ENCODE data around the gene FOS.

FOS gene

DNA sequence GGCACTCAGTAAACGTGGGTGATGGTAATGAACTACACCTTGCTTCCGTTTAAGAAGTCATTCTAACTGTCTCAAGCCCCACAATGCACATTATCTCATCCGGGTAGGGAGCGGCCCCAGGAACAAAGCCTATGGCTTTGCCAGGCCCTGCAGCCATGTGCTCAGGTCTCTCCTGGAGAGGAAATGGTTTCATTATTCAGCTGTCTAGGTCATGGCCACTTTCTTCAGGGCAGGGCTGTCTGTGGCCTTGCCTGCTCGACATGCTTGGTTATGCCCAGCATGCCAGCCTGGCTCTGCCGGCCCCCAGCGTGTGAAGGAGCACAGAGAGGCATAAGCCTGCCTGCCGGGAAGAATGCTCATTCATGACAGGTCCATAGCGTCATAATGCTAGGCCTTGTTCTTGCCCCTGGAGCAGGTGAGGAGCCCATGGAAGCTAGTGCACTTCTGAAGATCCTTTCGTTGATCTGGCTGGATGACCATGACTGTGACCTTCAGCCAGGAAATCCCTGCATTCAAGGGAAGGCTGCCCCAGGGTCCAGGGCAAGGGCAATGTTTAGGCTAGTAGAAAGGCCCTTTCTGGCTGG, 26.3 kb upstream of the FOS start:
- DNase-seq, result no peak

DNA sequence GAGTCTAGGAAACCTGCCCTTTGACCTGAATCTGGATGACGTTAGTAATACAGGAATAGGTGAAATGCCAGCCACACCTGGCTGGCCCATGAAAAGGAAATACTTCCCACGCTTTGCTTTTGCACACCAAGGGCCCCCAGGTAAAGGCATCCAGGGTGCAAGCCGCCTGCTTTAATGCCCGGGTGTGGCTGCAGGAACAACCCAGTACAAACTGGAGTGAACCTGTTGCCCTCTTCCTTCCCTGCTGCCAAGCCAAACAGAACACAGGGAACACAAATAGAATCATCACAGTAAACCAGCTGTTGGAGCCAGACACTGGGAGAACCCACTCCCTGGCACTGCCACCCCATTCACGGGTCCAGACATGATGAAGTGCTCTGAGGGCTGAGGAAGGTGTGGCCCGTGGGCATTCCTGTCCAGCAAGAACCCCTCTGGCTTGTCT, 24.2 kb upstream of the FOS start:
- no peak for DNase-seq

- DNase-seq, result no peak
These were observed 23.6 kb upstream of the FOS start for GRCh38 chr14:75254901-75255584.

GRCh38 chr14:75258079-75258802, 20.4 kb upstream of the FOS start:
- no peak for DNase-seq

- DNase-seq, result peak; percentile 100
These were observed 19.7 kb upstream of the FOS start for GRCh38 chr14:75258803-75259509.

DNA sequence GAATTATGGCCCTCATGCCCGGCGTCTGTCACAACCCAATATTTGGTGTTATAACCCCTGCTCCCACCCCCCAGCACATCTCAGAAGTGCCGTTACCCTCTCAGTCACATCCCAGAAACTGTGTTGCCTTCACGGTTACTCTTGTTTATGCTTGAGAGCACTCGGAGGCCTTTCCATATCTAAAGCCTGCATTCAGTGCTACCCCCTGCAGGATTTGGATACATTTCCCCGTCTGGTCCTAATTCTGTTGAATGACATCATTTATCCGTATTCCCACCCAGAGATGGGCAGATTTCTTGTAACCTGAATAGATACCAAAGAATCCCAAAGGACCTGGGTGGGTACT, 19.1 kb upstream of the FOS start:
- DNase-seq, result no peak

- no peak for DNase-seq
These were observed 18.4 kb upstream of the FOS start for GRCh38 chr14:75260025-75260763.

- no peak for DNase-seq
These were observed 16.8 kb upstream of the FOS start for GRCh38 chr14:75261820-75262219.

GRCh38 chr14:75262641-75263040, 16.0 kb upstream of the FOS start:
- no peak for DNase-seq

DNA sequence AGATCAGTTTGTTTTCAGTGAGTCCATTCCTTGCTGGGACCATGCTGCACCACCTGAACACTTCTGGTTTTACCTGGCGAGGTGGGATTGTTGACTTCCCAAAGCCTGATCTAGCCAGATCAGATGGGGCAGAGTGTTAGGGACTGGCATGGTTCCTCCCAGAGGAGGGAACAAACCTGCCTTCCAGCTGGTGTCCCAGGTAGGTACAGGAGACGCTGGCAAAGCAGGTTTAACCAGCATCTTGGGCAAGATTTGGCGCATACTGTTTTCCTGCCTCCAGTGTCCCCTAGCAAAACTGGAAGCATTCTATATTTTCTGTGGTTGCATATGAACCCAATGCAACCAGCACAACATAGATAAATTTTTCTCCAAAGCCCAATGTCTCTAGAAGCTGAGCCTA, 14.6 kb upstream of the FOS start:
- DNase-seq, result no peak

DNA sequence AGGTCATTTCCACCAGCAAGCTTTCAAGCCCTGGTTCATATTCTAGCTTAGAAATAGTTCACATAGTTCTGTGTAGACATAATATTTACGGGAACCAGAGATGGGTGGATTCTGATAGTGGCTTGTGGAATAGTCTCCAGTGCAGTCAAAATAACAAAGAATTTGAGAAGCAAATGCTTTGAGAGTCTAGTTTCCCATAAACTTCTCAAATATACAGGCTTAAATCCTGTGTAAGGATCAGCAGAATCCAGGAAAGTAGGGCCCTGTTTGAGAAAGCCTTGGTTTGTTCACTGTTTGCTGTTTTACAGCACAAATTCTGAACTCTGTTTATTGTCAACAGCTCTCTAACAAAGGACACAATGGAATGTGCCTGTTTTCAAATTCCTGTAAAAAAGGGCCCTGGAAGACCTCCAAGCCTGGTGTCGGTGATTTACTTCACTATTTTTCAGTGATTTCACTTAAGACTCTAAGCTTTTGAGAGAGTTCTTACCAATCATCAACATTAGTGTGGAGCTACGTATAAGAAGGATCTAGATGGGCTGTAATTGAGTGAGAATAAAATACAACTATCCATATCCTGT, 11.4 kb upstream of the FOS start:
- no peak for DNase-seq

GRCh38 chr14:75268633-75269550, 9.7 kb upstream of the FOS start:
- DNase-seq, result no peak

GRCh38 chr14:75271514-75271913, 7.1 kb upstream of the FOS start:
- no peak for DNase-seq

GRCh38 chr14:75273272-75274049, 5.2 kb upstream of the FOS start:
- no peak for DNase-seq

DNA sequence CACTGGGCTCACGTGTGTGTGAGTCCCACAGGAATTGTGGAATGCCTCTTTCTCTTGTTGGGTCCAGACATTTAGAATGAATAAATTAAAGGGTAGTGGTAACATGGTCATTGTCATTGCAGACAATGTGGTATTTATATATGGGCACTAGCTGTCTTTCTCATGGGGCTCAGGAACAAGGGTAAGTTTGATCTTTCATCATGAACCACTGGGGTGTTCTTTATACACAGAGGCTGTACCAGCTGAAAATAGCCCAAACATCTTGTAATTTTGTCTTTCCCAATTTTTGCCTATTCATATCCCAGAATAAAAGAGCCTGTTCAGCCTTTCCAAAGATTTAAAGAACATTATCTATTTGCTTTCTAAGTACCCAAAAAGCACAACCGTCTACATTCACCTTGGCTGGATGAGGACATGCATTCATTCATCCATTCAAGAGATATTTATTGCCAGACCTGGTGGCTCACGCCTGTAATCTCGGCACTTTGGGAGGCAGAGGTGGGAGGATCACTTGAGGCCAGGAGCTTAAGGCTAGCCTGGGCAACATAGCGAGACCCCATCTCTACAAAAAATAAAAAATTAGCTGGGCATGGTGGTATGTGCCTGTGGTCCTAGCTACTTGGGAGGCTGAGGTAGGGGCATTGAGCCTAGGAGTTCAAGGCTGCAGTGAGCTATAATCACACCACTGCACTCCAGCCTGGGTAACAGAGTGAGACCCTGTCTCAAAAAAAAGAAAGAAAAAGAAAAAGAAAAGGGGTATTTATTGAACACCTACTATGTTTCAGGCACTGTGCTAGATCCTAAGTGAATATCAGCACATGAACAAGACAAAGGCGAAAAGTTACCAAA, 4.4 kb upstream of the FOS start:
- DNase-seq, result no peak

- DNase-seq, result peak; percentile 43
These were observed 3.6 kb upstream of the FOS start for GRCh38 chr14:75274899-75275569.

- no peak for DNase-seq
These were observed 3.0 kb upstream of the FOS start for GRCh38 chr14:75275598-75275997.

- peak; percentile 56 for DNase-seq
These were observed 1.4 kb upstream of the FOS start for GRCh38 chr14:75277008-75277814.

Data from CD4-positive, alpha-beta T cell treated with Interleukin-17A for 4 hours (primary cell).